Measurements from ENCODE around the gene MORF4L1.
"Not testable (repeated sequence)": the region's sequence is repeated elsewhere in the genome, so short reads cannot be mapped to it uniquely, and the experiment has no call there.

MORF4L1 gene

DNA sequence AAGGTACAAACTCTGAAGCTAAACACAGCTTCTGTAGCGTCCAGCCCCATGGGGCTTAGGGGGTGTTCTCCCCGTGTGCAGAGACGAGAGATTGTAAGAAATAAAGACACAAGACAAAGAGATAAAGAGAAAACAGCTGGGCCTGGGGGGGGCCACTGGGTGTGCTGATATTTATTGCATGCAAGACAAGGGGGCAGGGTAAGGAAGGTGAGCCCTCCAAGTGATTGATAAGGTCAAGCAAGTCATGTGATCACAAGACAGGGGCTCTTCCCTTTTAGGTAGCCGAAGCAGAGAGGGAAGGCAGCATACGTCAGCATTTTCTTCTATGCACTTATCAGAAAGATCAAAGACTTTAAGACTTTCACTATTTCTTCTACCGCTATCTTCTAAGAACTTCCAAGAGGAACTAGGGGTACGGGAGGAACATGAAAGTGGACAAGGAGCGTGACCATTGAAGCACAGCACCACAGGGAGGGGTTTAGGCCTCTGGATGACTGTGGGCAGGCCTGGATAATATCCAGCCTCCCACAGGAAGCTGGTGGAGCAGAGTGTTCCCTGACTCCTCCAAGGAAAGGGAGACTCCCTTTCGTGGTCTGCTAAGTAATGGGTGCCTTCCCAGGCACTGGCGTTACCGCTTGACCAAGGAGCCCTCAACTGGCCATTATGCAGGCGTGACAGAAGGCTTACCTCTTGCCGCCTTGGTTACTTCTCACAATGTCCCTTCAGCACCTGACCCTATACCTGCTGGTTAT, 29.8 kb downstream of the MORF4L1 start:
- not testable (repeated sequence) for DNase-seq

DNA sequence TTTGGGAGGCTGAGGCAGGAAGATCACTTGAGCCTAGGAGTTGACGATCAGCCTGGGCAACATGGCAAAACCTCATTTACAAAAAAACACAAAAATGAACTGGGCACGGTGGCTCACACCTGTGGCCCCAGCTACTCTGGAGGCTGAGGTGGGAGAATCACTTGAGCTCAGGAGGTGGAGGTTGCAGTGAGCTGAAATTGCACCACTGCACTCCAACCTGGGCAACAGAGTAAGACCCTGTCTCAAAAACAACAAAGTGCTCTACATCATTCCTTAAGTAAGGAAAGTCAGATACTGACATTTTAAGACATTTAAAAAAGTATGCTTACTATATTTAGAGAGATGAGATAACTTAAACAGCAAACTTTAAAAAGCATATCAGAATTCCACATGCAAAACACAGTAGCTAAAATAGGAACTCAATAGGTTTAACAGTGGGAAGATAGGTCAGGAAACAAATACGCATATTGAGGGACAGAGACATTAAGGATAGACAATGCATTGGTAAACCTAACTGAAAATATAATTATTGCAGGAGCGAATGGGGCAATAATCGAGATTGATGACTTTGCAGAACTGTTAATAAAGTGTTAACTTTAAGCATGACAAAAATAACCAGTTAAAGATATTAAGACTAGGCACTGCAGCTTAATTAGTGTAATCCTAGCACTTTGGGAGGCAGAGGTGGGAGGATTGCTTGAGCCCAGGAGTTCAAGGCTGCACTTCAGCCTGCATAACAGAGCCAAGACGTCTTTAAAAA, 32.1 kb downstream of the MORF4L1 start:
- no peak for DNase-seq

DNA sequence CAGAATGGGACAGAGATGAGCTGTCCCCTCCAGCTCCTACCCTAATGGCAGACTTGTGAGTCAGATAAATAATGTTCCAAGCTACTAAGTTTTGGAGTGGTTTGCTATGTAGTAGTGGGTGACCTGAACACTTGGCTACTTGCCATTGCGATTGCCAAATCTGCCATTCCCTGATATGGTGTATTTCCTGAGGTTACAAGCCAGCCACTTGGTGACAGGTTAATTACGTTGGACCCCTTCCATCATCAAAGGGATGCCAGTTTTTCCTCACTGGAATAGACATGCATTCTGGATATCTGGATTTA, 33.6 kb downstream of the MORF4L1 start:
- DNase-seq, result no peak

DNA sequence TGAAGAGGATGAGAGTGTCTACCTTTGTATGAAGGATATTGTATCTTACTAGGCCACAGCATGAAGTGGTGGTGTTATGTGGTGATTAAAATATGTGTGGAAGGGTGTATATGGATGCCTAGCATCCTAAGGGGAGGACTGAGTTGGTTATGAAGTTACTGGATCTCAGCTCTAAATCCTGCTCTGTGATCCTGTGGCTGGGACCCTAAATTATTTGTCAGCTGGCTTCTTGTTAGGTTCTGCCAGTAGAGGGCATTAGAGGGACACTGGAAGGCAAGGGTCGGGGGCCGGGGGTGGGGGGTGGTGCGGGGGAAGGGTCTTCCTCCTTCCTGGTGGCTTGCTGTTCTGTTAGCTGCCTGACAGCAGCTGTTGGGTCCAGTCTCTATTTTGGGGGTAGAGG, 34.9 kb downstream of the MORF4L1 start:
- no peak for DNase-seq

DNA sequence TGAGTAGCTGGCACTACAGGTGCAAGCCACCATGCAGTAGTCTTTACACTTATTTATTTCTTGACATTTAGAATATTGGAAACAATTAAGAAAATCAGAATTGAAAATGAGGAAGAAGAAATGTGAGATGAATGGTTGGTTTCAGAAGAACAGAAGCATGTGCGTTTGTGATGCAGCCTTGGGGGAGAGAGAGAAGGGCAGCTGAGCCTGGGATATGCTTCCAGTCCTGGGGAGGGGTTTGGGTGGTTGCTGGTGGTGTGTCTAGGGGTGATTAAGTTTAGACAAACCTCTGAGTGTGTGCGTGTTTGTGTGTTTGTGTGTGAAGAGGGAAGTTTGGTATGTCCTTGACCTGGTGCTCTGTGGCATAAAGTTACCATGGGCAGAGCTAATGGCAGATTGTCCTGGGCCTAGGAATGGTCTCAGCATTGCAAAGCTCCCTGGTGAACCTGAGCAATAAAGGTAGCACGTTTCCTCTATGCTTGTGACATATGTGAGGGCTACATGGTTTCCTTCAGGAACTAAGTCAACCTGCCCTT, 36.5 kb downstream of the MORF4L1 start:
- DNase-seq, result no peak

DNA sequence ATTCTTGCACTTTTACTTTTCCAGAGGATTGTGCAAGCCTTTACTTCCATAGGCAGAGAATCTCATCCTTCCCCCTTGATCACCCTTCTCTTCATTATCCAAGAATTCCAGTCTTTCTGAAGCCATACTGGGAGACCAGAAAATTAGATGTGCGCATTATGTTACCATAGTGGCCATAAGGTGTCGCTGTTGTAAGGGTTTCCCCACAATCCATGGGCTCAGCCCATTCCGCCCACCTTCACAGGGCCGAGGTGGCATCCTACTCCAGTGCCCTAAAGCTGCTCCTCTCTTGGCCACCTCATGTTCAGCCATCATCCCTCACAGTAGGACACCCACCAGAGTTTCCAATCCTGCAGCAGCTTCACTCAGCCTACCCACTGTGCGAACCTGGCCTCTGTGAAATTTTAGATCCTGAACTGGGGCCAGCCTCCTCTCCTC, 37.1 kb downstream of the MORF4L1 start:
- no peak for DNase-seq

DNA sequence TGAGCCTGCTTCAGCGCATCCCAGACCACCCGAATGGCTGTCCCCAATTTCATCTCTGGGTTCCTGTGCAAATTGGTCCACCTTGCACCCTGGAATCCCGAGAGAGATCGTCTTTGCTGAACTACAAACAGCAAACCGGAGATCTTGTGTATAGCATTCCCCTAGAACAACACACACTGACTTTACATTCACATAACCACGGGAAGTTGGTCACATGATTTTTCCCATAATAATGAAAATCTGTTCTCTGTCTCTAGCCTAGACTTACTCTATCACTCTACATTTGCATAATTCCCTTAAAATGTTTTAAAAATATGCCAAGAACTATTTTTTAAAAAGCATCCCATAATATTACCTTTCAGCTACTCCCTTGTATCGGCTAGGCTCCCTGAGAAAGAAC, 37.6 kb downstream of the MORF4L1 start:
- DNase-seq, result no peak

DNA sequence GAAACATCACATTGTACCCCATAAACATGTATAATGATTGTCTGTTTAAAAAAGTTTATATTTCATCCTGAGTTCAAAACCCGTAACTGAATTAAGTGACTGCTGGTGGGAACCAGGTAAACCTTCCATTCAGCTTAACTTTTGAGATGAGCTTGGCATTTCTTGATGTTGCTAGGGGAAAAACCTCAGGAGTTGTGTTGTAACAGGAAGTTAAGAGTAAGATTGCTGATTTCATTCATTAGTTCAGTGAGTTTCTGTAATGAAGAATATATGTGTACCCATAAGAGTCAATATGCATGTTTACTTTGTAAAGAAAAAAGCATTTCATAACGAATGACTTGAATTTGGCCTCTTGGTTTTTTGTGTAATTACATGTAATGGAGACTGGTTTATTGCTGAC, 39.6 kb downstream of the MORF4L1 start:
- DNase-seq, result no peak

DNA sequence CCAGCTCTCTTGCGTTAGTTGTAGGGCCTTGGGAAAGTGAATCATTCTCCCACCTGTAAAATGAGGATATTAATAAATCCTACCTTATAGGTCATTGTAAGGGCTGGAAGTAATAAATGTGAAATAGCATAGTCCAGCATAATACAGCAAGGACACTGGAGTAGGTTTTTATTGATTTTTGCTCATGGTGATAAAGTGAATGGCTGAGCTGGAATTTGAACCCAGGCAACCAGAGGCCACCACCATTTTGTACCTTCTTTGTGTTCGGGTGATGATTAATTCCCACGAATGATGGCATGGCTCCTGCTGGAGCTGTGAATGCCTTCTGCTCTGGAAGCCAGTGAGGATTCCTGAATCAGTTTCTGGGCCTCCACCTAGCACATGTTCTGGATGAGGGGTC, 40.3 kb downstream of the MORF4L1 start:
- no peak for DNase-seq

DNA sequence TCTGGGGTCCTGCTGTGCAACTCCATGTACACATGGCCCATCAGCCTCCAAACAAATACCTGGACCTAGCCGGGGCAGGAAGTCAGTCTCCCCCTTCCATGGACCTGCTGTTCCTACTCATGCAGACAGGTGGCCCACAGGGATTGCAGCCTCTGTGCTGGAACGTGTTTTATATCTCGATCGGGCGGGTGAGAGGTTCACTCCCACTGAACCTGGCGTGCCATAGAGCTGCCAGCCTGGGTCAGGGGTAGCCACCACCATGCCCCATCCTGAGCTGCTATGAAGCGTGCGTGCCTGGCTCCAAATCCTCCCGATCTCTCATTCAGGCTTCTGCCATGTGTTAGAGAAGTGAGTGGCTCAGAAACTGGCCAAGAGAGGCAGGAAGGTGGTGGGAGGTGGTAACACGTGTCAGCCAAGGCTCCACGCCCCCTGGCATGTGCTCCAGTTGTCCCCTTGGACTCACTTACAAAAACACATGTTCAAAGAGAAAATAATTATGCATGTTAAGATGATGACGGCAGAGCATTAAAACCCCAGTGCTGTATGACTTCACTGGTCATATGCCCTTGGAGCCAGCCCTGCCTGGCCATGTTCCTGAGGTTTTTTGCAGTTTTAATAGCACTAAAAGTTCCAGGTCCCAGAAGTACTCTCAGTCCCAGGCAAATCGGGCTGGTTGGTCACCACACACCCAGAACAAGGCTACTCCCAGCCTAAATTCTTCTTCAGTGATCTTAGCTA, 41.5 kb downstream of the MORF4L1 start:
- DNase-seq, result no peak

DNA sequence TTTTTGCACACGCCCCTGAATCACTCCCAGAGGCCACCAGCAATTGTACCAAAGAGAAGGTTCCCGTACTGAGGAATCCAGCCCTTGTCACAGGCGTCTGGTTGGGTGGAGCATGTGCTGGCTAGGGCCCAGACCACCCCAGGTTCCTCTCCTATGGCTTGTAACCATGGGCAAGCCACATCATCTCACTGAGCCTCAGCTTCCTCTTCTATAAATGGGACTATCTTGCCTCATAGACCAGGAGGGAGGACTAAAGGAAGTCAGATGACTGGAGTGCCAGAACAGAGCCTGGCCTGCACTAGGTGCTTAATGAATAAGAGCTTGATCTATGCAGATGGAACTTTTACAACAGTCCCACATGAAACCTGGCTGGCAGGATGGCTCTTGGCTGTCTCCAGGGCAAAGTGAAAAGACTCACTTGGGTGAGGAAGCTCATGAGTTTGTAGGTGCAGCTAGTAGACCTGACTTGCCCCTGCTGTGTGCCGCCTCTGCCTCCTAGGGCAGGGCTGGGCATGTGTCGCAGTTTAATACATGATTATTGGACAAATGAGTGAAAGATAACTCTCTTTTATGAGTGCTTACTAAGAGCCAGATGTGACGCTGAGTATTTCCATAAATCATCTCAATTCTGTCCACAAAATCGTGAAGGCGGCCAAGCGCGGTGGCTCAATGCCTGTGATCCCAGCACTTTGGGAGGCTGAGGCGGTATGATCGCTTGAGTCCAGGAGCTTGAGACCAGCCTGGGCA, 42.8 kb downstream of the MORF4L1 start:
- no peak for DNase-seq

DNA sequence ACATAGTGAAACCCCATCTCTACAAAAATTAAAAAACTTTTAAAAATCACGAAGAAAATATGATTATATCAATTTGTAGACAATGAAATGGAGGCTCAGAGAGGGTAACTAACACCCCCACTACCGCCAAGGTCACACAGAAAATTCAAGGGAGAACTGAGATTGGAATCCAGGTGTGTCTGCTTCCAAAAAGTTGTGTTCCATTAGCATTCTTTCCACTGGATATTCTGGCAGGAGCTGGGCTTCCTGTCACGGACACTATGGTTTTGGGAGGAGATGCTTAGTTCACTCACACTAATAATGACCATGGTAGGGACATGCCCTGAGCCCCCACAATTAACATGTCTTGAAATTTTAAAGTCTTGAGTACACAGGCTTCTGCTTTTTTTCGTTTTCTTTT, 43.4 kb downstream of the MORF4L1 start:
- no peak for DNase-seq

DNA sequence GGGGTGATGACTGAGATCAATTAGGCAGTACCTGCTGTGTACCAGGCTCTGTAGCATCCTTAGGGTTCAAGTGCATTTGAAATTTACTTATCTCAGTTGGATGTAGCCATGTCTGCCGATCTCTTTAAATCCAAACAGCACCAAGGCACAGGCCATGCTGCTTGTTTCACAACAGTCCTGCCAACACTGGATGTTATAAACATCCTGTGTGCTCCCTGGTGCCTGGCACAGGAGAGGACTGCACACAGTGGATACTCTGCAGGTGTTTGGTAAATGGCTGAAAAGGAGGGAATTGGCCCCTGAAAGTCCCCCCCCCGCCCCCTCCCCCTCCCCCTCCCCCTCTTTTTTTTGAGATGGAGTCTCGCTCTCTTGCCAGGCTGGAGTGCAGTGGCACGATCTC, 45.2 kb downstream of the MORF4L1 start:
- no peak for DNase-seq

DNA sequence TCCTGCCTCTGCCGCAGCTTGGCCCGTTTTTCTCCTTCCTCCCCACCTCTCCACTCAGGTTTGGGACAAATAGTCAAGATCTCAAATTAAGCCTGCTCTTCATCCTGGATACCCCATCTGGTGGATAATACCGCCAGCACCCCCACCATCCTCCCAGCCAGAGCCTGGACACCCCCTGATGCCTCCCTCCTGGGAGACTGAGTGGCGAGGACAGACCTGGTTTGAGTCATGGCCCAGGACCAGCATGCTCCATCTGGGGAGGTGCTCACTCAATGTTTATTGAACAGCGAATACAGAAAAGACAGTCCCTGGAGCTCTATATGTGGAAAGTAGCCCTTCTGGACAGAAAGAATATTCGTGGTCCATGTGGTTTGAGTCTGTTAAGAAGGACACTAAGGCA, 48.8 kb downstream of the MORF4L1 start:
- DNase-seq, result no peak

DNA sequence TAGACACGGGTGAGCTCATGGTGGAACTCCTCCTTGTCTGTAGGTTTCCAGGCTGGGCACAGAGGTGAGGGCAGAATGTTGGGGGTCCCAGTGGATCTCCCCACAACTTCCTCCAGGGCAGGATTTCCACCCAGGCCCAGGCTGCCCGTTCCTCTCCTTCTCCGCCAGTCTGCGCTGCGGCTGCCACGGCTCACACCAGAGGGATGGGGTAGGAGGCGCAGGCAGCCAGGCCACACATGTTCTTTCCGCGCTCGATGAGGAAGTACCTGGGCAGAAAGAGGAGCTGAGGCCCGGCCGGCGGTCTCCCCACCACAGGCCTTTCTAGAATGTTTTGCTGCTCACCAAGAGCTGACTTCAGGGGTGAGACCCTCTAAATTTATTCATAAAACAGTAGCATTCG, 49.2 kb downstream of the MORF4L1 start:
- DNase-seq, result no peak

DNA sequence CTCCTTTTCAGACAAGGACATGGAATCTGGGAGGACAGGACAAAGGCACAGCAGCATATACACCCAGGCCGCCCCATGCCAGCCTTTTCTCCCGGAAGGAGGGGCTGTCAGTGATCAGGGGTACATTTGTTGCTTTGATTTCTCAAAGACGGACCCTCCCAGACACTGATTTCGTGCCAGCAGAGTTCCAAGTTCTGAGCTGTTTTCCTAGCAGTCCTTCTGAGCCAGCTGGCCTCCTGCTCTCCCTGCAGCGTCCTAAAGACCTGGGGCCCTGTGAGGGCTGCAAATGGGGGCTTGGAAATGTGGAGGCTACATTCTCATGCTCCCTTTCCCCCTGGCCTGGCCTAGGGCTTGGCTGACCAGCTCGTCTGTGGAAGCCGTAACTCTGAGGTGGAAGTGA, 49.8 kb downstream of the MORF4L1 start:
- DNase-seq, result no peak

DNA sequence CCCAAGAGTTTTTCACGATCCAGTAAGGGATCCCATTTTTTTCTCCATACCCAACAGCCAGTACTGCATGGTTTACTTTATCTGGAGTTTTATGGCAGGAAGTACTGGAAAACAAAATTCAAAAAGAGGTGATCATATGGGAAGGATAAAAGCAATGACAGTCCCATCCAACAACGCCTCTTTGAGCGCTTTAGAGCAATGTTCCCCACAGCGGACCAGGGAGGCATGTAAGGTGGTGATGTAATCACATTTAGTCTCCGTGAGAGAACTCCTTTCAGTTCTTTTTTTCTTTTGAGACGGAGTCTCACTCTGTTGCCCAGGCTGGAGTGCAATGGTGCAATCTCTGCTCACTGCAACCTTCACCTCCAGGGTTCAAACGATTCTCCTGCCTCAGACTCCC, 50.3 kb downstream of the MORF4L1 start:
- DNase-seq, result no peak

DNA sequence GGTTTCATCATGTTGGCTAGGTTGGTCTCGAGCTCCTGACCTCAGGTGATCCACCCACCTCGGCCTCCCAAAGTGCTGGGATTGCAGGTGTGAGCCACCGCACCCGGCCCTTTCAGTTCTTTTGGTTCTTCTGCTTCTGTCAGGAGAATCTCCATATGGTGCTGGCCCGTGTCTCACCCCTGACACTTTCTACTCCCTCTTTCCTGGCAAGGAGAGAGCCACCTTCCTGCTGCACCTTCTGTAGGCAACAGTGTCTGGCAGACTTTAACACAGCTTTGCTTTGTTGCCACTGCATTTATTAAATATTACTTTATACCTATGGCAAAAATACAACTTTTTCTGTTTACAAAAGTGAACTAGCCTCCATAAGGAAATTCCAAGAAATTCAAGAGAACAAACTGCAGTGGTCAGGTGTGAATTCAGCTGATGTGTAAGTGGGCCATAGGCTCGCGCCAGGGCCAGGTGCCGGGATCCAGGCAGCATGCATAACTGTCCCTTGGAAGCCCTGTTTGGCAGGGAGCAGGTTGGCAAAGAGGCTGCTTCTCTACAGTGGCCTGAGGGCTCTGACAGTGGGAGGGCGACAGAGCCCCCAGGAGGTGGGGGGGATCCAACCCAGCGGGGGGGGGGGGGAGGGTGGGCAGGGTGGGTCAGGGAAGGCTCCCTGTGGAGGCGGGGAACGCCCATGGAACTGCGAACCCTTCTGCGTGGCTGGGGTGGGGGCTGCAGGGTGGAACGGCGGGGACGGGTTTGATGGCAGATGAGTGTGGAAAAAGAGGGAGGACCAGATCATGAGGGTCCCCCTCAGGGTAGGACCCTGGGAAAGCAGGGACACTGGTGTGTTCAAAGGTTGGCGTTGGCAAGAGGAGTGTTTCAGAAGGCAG, 51.0 kb downstream of the MORF4L1 start:
- no peak for DNase-seq

DNA sequence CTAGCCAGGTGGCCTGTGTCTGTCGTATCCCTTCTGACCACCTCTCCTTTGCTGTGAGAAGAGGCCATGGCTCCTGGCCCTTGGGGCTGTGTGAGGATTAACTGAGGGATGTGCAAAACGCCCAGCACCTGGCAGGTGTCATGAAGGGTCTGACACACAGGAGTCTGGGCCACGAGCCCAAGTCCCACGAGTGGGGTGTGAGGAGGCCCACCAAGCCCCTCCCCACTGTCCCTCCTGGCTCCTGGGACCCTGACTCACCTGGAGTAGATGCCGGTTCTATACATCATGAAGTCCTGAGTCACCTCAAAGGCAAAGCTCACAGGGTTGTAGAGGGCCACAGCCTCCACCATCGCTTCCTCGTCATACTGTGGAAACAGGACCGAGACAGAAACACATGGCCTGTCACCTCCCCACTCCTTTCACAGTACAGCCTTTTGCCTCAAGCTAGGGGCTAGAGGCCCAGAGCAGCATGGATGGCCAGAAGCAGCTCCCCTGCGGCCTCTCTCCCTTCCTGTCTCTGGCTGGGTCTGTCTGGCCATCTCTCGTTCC, 52.5 kb downstream of the MORF4L1 start:
- no peak for DNase-seq

DNA sequence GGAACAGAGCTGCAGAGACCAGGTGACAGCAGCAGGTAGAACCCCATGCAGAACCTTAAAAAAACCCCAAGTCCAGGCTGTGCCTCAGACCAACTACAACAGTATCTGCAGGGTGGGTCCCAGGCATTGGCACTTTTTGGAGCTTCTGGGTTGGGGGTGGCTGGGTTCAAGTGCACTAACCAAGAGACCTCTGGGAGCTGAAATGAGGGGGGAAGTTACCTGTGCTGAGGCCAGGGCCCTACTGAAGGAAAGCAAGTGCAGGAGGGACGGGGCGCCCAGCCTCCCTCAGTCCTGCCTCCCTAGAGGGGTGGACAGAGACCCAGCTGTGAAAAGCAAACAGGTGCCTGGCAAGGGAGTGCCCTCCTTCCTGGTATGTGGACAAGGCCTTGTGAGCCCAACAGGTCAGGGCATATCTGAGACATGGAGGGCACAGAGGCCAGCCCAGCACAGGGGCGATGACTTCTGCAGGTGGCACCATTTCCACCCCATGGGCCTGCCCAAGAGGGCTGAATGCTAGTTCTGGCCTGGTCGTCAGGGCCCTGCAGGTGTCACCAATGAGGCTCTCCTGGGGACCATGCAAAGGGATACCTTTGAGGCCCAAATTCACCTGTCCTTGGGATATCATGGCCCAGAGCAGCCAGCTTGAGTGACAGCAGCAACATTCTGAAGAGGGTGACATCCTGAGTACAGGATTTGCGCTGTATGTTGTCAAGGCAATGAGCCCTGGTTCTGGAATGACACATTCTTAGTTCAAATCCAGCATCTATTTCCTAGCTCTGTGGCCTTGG, 53.5 kb downstream of the MORF4L1 start:
- DNase-seq, result no peak
